ENCODE data around the gene URB2. TPM values are rescaled to one million over a fixed set of nuclear protein-coding genes. Genes with fewer than 3 reads are reported as not detected.

The URB2 gene
- 14.4 and 15.9 TPM in 2 replicates for total RNA-seq

DNA sequence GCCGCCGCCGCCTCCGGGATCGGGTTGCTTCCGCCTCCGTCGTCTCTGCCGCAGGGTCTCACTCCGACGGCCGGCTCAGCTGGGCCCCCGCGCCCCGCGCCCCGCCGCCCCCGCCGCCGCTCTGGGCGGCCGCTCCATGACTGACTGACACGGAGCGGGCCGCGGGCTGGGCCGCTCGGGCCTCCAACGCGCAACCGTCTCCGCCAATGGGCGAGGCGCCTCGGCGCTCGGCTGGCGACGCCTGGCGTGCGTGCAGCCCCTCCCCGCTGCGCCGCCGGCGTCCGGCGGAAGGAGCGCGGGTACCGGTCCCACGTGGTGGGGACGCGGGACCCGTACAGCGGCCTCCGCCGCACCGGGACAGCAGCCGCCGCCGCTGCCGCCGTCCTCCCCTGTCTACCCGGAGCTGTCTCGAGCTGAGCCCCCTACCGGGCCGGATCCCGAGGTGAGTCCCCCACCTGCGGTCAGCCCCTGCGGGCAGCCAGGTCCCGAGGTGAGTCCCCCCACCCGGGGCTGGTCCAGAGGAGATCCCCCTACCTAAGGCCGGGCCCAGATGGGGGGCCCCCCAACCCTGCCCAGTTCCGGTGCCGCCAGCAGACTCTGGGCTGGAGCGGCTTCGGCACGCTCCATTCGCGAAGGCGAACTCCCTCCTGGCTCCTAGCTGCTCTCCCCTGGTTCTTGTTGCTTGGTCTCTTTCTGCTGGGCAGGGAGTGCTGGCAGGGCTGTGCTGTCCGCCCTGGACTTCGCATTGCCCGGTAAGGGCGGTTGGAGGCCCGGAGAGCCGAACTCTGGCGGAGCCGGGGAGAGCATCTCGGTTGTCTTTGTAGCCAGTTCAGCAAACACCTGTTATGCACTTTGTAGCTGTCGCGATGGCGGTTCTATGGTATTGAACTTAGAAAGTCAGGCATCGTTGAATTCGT lies at the start of gene URB2, which contains the start of gene TAF5L:
Gene URB2 (plus strand): TSS at position 333 of the 917 bp plus-strand sequence. CDS start 1,387 bp downstream, outside the sequence.
Gene TAF5L (minus strand): TSS at position 208 of the 917 bp plus-strand sequence. CDS start 11,640 bp downstream, outside the sequence.

Other genes starting within 250 kb of the URB2 start
- 0.19 TPM in 1 of 2 replicates, not detected in the other for gene ACTA1, start 192.2 kb upstream of the URB2 start, total RNA-seq
- 35.6 and 52.4 TPM in 2 replicates for gene NUP133, start 117.9 kb upstream of the URB2 start, total RNA-seq
- 15.4 and 20.3 TPM in 2 replicates for gene ABCB10, start 67.5 kb upstream of the URB2 start, total RNA-seq
- gene TAF5L, start 125 bp upstream of the URB2 start, total RNA-seq = 29.1 and 31.9 TPM in 2 replicates

All from vein endothelial cell (primary cell).